DND-41 (cell line): Measurements from ENCODE around the gene BMP2K.

Experiments
- ATAC-seq: fragments of 200-7000 bp; cut with Tn5 transposase; 3 replicates; pipeline ENCODE4 v1.9.1; 2021; ENCODE audit warnings: low read depth; ENCODE audit not compliant: insufficient read depth
- DNase-seq: peaks from one replicate; pipeline ENCODE4 v3.0.0-alpha.2; 2020
- H2AFZ ChIP-seq: 2 replicates; pipeline ENCODE4 v1.6.0; 2012; ENCODE audit warnings: low read depth, low read length
- H3K27ac ChIP-seq: 2 replicates; pipeline ENCODE4 v1.5.1; 2012; ENCODE audit warnings: low read length, inconsistent platforms
- H3K27me3 ChIP-seq: fragments of 200-600 bp; sonication (generic); 2 replicates; pipeline ENCODE4 v1.6.0; 2012; ENCODE audit warnings: low read length, mild to moderate bottlenecking, inconsistent platforms; ENCODE audit not compliant: insufficient read depth, poor library complexity
- H3K36me3 ChIP-seq: 2 replicates; pipeline ENCODE4 v1.5.1; 2012; ENCODE audit warnings: low read length, inconsistent platforms; ENCODE audit not compliant: insufficient read depth
- H3K4me1 ChIP-seq: 2 replicates; pipeline ENCODE4 v1.5.1; 2012; ENCODE audit warnings: mild to moderate bottlenecking, low read length; ENCODE audit not compliant: insufficient read depth
- H3K4me2 ChIP-seq: 2 replicates; pipeline ENCODE4 v1.6.0; 2012; ENCODE audit warnings: mild to moderate bottlenecking, moderate library complexity, low read length, inconsistent platforms; ENCODE audit not compliant: insufficient read depth
- H3K4me3 ChIP-seq, 2 experiments: fragments of 200-600 bp in 1 of 2; shearing (Covaris generic) in 1 of 2; 2 replicates each; pipeline ENCODE4 v1.5.1; 2012 to 2016; ENCODE audit warnings: inconsistent platforms in 2 of 2, low read length in 2 of 2, mild to moderate bottlenecking in 2 of 2, low read depth in 1 of 2, moderate library complexity in 1 of 2
- H3K79me2 ChIP-seq: 2 replicates; pipeline ENCODE4 v1.6.0; 2012; ENCODE audit warnings: low read length, inconsistent platforms; ENCODE audit not compliant: insufficient read depth
- H3K9ac ChIP-seq: 2 replicates; pipeline ENCODE4 v1.6.0; 2012; ENCODE audit warnings: low read depth, mild to moderate bottlenecking, inconsistent platforms, low read length, moderate library complexity
- H3K9me3 ChIP-seq: 2 replicates; pipeline ENCODE4 v1.5.1; 2012; ENCODE audit warnings: low read length, moderate library complexity, mild to moderate bottlenecking, inconsistent platforms; ENCODE audit not compliant: insufficient read depth, severe bottlenecking
- H4K20me1 ChIP-seq: 2 replicates; pipeline ENCODE4 v1.6.0; 2012; ENCODE audit warnings: low read length; ENCODE audit not compliant: insufficient read depth
- EZH2 ChIP-seq: IDR thresholded peaks from 3 replicates; pipeline ENCODE4 v1.6.1; 2012; ENCODE audit warnings: borderline replicate concordance, low read depth, mild to moderate bottlenecking, moderate library complexity, low read length, inconsistent platforms; ENCODE audit not compliant: severe bottlenecking
- TF ChIP-seq, protein P1 (sequence below): IDR thresholded peaks from 2 replicates; pipeline ENCODE4 v1.5.1; 2012; ENCODE audit warnings: borderline replicate concordance, low read length, moderate library complexity, mild to moderate bottlenecking; ENCODE audit not compliant: poor library complexity, severe bottlenecking; ENCODE audit errors: extremely low read depth

BMP2K gene

GRCh38 chr4:78923464-78924312 lies 147.5 kb downstream of the BMP2K start:
- H3K36me3 ChIP-seq, result peaks cover 76% of the 10 kb centered on the region
- H2AFZ ChIP-seq, result no peak overlapping the region
- no peaks in the 10 kb centered on the region for H3K27me3 ChIP-seq
- H3K4me2 ChIP-seq, result no peak overlapping the region
- ATAC-seq, result no peak
- no peaks in the 10 kb centered on the region for H3K9me3 ChIP-seq
- H4K20me1 ChIP-seq, result no peaks in the 10 kb centered on the region
- H3K27ac ChIP-seq, result no peak overlapping the region
- TF ChIP-seq, protein P1, sequence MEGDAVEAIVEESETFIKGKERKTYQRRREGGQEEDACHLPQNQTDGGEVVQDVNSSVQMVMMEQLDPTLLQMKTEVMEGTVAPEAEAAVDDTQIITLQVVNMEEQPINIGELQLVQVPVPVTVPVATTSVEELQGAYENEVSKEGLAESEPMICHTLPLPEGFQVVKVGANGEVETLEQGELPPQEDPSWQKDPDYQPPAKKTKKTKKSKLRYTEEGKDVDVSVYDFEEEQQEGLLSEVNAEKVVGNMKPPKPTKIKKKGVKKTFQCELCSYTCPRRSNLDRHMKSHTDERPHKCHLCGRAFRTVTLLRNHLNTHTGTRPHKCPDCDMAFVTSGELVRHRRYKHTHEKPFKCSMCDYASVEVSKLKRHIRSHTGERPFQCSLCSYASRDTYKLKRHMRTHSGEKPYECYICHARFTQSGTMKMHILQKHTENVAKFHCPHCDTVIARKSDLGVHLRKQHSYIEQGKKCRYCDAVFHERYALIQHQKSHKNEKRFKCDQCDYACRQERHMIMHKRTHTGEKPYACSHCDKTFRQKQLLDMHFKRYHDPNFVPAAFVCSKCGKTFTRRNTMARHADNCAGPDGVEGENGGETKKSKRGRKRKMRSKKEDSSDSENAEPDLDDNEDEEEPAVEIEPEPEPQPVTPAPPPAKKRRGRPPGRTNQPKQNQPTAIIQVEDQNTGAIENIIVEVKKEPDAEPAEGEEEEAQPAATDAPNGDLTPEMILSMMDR, result peak; percentile 33
- TF ChIP-seq EZH2, result no peak
- H3K4me3 ChIP-seq, result no peak overlapping the region
- H3K79me2 ChIP-seq, result no peaks in the 10 kb centered on the region
- no peak overlapping the region for H3K9ac ChIP-seq
- DNase-seq, result no peak
- no peaks in the 10 kb centered on the region for H3K4me1 ChIP-seq

- Histone ChIP-seq H3K27me3 (no peaks in the 10 kb centered on the region), H3K36me3 (peaks cover 76% of the 10 kb centered on the region), H3K4me1 (no peaks in the 10 kb centered on the region), H3K27ac (no peak overlapping the region), H4K20me1 (no peaks in the 10 kb centered on the region), H3K4me2 (no peak overlapping the region), H3K9ac (no peak overlapping the region), H3K9me3 (no peaks in the 10 kb centered on the region), H3K79me2 (0 out of 2 replicates have a peak, but pooled peaks cover 4% of the 10 kb centered on the region), H2AFZ (no peak overlapping the region), H3K4me3 (no peak overlapping the region)
- DNase-seq, result no peak
- TF ChIP-seq, protein P1, result no peak
- TF ChIP-seq EZH2, result no peak
- no peak for ATAC-seq
These were observed 150.7 kb downstream of the BMP2K start for GRCh38 chr4:78926826-78927225.

- DNase-seq (no peak), ATAC-seq (no peak)
- H3K36me3 ChIP-seq, result peaks cover 72% of the 10 kb centered on the region
- H3K9ac ChIP-seq, result no peak overlapping the region
- no peak overlapping the region for H3K4me2 ChIP-seq
- H3K79me2 ChIP-seq, result peaks cover 4% of the 10 kb centered on the region; the same call in 1 of the 2 replicates
- H4K20me1 ChIP-seq, result no peaks in the 10 kb centered on the region
- H3K4me1 ChIP-seq, result no peaks in the 10 kb centered on the region
- TF ChIP-seq EZH2, result no peak
- TF ChIP-seq, protein P1, result no peak
- H3K27me3 ChIP-seq, result no peaks in the 10 kb centered on the region
- H3K9me3 ChIP-seq, result no peaks in the 10 kb centered on the region
- no peak overlapping the region for H3K27ac ChIP-seq
- no peak overlapping the region for H3K4me3 ChIP-seq
- H2AFZ ChIP-seq, result no peak overlapping the region
These were observed 152.7 kb downstream of the BMP2K start for GRCh38 chr4:78928835-78929234.
